ENCODE measurements around the gene ANKS6. TPM values are rescaled to one million over a fixed set of nuclear protein-coding genes. Genes with fewer than 3 reads are reported as not detected.

ANKS6 gene
- total RNA-seq, 1 donor from 2014 or later = 17.2 TPM

DNA sequence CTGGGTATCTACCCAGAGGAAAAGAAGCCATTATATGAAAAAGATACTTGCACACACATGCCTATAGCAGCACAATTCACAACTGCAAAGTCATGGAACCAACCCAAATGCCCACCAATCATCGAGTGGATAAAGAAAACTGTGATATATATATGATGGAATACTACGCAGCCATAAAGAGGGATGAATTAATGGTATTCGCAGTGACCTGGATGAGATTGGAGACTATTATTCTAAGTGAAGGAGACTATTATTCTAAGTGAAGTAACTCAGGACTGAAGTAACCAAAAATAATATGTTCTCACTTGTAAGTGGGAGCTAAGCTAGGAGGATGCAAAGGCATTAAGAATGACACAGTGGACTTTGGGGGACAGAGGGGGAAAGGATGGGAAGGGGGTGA, 57.6 kb downstream of the ANKS6 start:
- Mint-ChIP-seq H3K4me1 (ENCODE audit: unreplicated experiment) (no peaks in the 10 kb centered on the region), H3K27me3 (ENCODE audit: unreplicated experiment) (no peaks in the 10 kb centered on the region), H3K27ac (ENCODE audit: unreplicated experiment) (no peak overlapping the region), H3K36me3 (ENCODE audit: low read depth, unreplicated experiment) (peaks cover 13% of the 10 kb centered on the region), H3K4me3 (ENCODE audit: unreplicated experiment) (no peak overlapping the region), H3K9me3 (ENCODE audit: unreplicated experiment) (no peaks in the 10 kb centered on the region)
- TF ChIP-seq, protein P1, sequence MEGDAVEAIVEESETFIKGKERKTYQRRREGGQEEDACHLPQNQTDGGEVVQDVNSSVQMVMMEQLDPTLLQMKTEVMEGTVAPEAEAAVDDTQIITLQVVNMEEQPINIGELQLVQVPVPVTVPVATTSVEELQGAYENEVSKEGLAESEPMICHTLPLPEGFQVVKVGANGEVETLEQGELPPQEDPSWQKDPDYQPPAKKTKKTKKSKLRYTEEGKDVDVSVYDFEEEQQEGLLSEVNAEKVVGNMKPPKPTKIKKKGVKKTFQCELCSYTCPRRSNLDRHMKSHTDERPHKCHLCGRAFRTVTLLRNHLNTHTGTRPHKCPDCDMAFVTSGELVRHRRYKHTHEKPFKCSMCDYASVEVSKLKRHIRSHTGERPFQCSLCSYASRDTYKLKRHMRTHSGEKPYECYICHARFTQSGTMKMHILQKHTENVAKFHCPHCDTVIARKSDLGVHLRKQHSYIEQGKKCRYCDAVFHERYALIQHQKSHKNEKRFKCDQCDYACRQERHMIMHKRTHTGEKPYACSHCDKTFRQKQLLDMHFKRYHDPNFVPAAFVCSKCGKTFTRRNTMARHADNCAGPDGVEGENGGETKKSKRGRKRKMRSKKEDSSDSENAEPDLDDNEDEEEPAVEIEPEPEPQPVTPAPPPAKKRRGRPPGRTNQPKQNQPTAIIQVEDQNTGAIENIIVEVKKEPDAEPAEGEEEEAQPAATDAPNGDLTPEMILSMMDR (IDR thresholded peaks at IDR 0.05; ENCODE audit: unreplicated experiment) = no peak
- no peak for DNase-seq (ENCODE audit: low spot score)

DNA sequence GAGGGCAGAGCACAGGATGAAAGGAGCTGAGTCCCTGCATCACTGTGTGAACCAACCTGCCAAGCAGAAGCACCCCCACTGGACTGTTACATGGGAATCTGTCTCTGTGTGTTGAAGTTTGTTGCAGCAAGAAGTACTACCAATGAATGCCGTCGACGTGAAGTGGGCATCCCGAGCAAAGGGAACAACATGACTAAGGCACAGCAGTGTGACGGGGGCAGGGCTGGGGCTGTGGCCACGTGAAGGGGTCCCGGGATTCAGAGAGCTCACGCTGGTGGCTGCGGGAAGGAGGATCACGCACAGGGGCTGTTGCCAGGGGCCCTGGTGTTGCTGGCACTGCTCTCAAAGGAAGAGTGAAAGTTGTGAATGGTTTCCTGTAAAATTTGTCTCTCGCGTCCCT, 60.1 kb downstream of the ANKS6 start:
- no peak overlapping the region for H3K4me3 Mint-ChIP-seq (ENCODE audit: unreplicated experiment)

DNA sequence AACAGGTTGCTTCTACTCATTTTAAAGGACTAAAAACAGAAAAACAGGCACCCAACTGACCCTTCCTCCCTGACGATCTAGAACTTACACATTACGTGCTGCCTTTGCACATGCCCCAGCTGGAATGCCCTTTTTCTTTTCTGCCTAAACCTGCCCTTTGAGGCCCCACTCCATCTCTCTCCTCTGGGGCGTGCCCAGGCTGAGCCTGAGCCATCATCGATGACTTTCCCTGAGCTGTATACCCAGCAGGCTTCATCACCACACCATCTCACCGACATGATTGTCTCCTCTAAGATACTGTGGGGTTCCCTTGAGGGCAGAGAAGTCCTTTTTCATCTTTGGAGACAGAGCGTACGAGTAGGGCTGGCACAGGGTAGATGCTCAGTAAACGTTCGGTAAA, 63.6 kb downstream of the ANKS6 start:
- Mint-ChIP-seq H3K27me3 (ENCODE audit: unreplicated experiment) (peaks cover 2% of the 10 kb centered on the region), H3K27ac (ENCODE audit: unreplicated experiment) (no peak overlapping the region), H3K36me3 (ENCODE audit: low read depth, unreplicated experiment) (peaks cover 7% of the 10 kb centered on the region), H3K9me3 (ENCODE audit: unreplicated experiment) (no peaks in the 10 kb centered on the region), H3K4me3 (ENCODE audit: unreplicated experiment) (no peak overlapping the region), H3K4me1 (ENCODE audit: unreplicated experiment) (no peaks in the 10 kb centered on the region)
- no peak for DNase-seq (ENCODE audit: low spot score)
- TF ChIP-seq, protein P1 (IDR thresholded peaks at IDR 0.05; ENCODE audit: unreplicated experiment) = no peak

More for the DNA sequence above, 60.1 kb downstream of the ANKS6 start:
- Mint-ChIP-seq H3K4me1 (ENCODE audit: unreplicated experiment) (no peaks in the 10 kb centered on the region), H3K9me3 (ENCODE audit: unreplicated experiment) (no peaks in the 10 kb centered on the region), H3K36me3 (ENCODE audit: low read depth, unreplicated experiment) (peaks cover 13% of the 10 kb centered on the region), H3K27ac (ENCODE audit: unreplicated experiment) (no peak overlapping the region), H3K27me3 (ENCODE audit: unreplicated experiment) (peaks cover 2% of the 10 kb centered on the region)
- TF ChIP-seq, protein P1 (IDR thresholded peaks at IDR 0.05; ENCODE audit: unreplicated experiment) = no peak
- no peak for DNase-seq (ENCODE audit: low spot score)

DNA sequence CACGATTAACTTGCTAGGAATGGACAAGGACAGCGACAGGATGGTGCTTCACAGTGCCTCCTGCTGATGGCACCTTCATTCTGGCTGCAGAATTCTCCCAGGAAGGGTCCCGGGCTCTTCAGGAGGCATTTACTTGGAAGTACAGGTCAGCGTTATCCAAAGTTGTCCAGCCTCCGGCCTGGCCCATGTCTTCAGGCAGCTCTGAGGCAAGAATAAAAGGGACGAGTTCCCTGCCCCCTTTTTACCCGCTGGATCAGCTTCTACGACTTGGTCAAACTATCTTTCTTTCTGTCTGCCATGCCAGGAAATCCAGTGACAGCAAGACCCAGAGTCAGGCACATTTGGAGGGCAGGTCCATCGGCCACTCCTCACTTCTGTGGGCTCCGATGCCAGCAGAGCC, 64.3 kb downstream of the ANKS6 start:
- peaks cover 7% of the 10 kb centered on the region for H3K36me3 Mint-ChIP-seq (ENCODE audit: low read depth, unreplicated experiment)
- H3K27ac Mint-ChIP-seq (ENCODE audit: unreplicated experiment) = no peak overlapping the region
- TF ChIP-seq, protein P1 (IDR thresholded peaks at IDR 0.05; ENCODE audit: unreplicated experiment) = no peak
- no peak overlapping the region for H3K4me3 Mint-ChIP-seq (ENCODE audit: unreplicated experiment)
- no peaks in the 10 kb centered on the region for H3K9me3 Mint-ChIP-seq (ENCODE audit: unreplicated experiment)
- peaks cover 2% of the 10 kb centered on the region for H3K27me3 Mint-ChIP-seq (ENCODE audit: unreplicated experiment)
- no peaks in the 10 kb centered on the region for H3K4me1 Mint-ChIP-seq (ENCODE audit: unreplicated experiment)
- DNase-seq (ENCODE audit: low spot score) = no peak

DNA sequence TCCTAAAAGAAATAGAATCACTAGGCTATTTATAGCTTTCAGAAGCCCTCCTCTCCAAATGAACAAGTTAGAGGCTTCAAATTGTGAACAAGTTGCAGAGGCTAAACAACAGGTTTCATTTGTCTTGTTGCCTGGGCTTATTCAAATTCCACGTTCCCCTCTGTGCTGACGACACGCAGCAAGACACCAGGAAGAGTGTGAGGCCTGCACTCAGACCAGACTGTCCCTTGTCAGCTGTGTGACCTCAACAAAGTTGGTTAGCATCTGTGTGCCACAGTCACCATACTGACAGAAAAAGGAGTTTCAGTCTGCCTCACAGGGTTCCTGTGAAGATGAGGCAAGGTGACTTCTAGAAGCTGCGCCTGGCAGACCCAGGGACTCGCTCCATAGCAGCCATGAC, 65.5 kb downstream of the ANKS6 start:
- Mint-ChIP-seq H3K36me3 (ENCODE audit: low read depth, unreplicated experiment) (peaks cover under 1% of the 10 kb centered on the region), H3K27ac (ENCODE audit: unreplicated experiment) (no peak overlapping the region), H3K4me3 (ENCODE audit: unreplicated experiment) (no peak overlapping the region), H3K4me1 (ENCODE audit: unreplicated experiment) (peaks cover 2% of the 10 kb centered on the region), H3K9me3 (ENCODE audit: unreplicated experiment) (no peaks in the 10 kb centered on the region), H3K27me3 (ENCODE audit: unreplicated experiment) (peaks cover 5% of the 10 kb centered on the region)
- TF ChIP-seq, protein P1 (IDR thresholded peaks at IDR 0.05; ENCODE audit: unreplicated experiment) = no peak
- DNase-seq (ENCODE audit: low spot score) = no peak
